OCI-LY3 (cell line): ENCODE data around the gene TEAD1.

Source experiments
- CTCF ChIP-seq: fragments of 200-600, 300-600 bp; sonication (generic); IDR thresholded peaks from 2 replicates; pipeline ENCODE4 v1.5.1; 2014; ENCODE audit warnings: antibody characterized with exemption, low read length, low read depth
- EZH2phosphoT487 ChIP-seq: fragments of 200-600 bp; shearing (Covaris generic); IDR thresholded peaks from 2 replicates; pipeline ENCODE4 v1.6.1; 2018; ENCODE audit warnings: antibody characterized with exemption, mixed run types, low read depth

- TF ChIP-seq CTCF: no peak
- TF ChIP-seq EZH2phosphoT487: no peak
Measured at GRCh38 chr11:12680940-12681258, 6.7 kb downstream of the TEAD1 start.
